K562 treated with DMSO at 1 percent for 24 hours (cell line): ENCODE measurements around the gene PJA1. TPM values are rescaled to one million over a fixed set of nuclear protein-coding genes. Genes with fewer than 3 reads are reported as not detected.

Experiments
- total RNA-seq: library from RNA; unstranded; fragments of 300-600 nt; gene quantifications from 2 replicates; pipeline ENCODE4 v1.2.3, GENCODE V29; 2022; ENCODE audit warnings: low read depth; ENCODE audit not compliant: insufficient read depth

The PJA1 gene, protein sequence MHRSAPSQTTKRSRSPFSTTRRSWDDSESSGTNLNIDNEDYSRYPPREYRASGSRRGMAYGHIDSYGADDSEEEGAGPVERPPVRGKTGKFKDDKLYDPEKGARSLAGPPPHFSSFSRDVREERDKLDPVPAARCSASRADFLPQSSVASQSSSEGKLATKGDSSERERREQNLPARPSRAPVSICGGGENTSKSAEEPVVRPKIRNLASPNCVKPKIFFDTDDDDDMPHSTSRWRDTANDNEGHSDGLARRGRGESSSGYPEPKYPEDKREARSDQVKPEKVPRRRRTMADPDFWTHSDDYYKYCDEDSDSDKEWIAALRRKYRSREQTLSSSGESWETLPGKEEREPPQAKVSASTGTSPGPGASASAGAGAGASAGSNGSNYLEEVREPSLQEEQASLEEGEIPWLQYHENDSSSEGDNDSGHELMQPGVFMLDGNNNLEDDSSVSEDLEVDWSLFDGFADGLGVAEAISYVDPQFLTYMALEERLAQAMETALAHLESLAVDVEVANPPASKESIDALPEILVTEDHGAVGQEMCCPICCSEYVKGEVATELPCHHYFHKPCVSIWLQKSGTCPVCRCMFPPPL
- total RNA-seq: 6.6 and 7.7 TPM in 2 replicates

GRCh38 chrX:69165087-69165651, at the start of gene PJA1:
Gene PJA1, minus strand, starts transcription at chrX:69165453. Its CDS starts 2,380 bp downstream, at chrX:69163073.

